HPDE6-E6E7 (cell line): ENCODE measurements around the gene CLEC2D.
"Not testable (repeated sequence)": the region's sequence is repeated elsewhere in the genome, so short reads cannot be mapped to it uniquely, and the experiment has no call there.

Experiments
- DNase-seq: peaks from one replicate; pipeline ENCODE4 v3.0.0; 2011; ENCODE audit warnings: missing footprints; ENCODE audit errors: extremely low spot score

Gene CLEC2D

GRCh38 chr12:9699898-9700605 lies 30.5 kb downstream of the CLEC2D start:
- no peak for DNase-seq

GRCh38 chr12:9700606-9700956 lies 31.1 kb downstream of the CLEC2D start:
- no peak for DNase-seq

GRCh38 chr12:9701380-9702154 lies 32.1 kb downstream of the CLEC2D start:
- no peak for DNase-seq

- DNase-seq: no peak
Measured at GRCh38 chr12:9702255-9702654, 32.7 kb downstream of the CLEC2D start.

GRCh38 chr12:9704561-9704960 lies 35.0 kb downstream of the CLEC2D start:
- DNase-seq: not testable (repeated sequence)

GRCh38 chr12:9706086-9706685 lies 36.7 kb downstream of the CLEC2D start:
- no peak for DNase-seq

GRCh38 chr12:9707356-9707755 lies 37.8 kb downstream of the CLEC2D start:
- no peak for DNase-seq

- DNase-seq: peak; percentile 28
Measured at GRCh38 chr12:9707864-9708808, 38.6 kb downstream of the CLEC2D start.

- DNase-seq: no peak
Measured at GRCh38 chr12:9708853-9709252, 39.3 kb downstream of the CLEC2D start.

GRCh38 chr12:9710584-9711375 lies 41.3 kb downstream of the CLEC2D start:
- no peak for DNase-seq

- DNase-seq: no peak
Measured at GRCh38 chr12:9711664-9712063, 42.2 kb downstream of the CLEC2D start.

GRCh38 chr12:9713032-9713558 lies 43.6 kb downstream of the CLEC2D start:
- DNase-seq: not testable (repeated sequence)

- DNase-seq: no peak
Measured at GRCh38 chr12:9717070-9717925, 47.8 kb downstream of the CLEC2D start.

- DNase-seq: no peak
Measured at GRCh38 chr12:9718968-9719367, 49.5 kb downstream of the CLEC2D start.

GRCh38 chr12:9719790-9720189 lies 50.3 kb downstream of the CLEC2D start:
- DNase-seq: no peak

GRCh38 chr12:9721394-9722092 lies 52.0 kb downstream of the CLEC2D start:
- DNase-seq: peak; percentile 49

GRCh38 chr12:9724023-9724422 lies 54.5 kb downstream of the CLEC2D start:
- DNase-seq: no peak

GRCh38 chr12:9725213-9725870 lies 55.8 kb downstream of the CLEC2D start:
- no peak for DNase-seq

GRCh38 chr12:9727813-9728212 lies 58.3 kb downstream of the CLEC2D start:
- DNase-seq: no peak
